ENCODE data around the gene DUSP22.

DNA sequence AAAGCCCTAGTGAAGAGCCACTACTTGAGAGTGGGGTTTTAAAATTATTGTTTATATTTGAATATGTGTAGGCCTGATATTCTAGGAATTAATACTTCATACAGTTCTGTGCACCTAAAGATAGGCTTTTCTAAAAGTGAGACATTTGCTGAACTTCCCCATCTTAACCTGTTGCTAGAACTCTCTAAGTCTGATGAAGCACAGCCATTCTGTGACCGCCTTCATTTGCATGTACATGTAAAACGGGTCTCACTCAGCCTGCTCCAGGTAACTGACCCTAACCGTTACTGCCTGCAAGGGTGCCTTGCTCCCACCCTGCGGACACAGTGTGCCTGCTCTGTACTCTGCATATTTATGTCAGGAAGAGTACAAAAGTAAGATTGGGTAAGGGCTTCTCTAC, 54.9 kb downstream of the DUSP22 start:
- no peak for TF ChIP-seq EZH2 (IDR thresholded peaks at IDR 0.05; ENCODE audit: insufficient read depth, low read length)
- TF ChIP-seq, protein P1, sequence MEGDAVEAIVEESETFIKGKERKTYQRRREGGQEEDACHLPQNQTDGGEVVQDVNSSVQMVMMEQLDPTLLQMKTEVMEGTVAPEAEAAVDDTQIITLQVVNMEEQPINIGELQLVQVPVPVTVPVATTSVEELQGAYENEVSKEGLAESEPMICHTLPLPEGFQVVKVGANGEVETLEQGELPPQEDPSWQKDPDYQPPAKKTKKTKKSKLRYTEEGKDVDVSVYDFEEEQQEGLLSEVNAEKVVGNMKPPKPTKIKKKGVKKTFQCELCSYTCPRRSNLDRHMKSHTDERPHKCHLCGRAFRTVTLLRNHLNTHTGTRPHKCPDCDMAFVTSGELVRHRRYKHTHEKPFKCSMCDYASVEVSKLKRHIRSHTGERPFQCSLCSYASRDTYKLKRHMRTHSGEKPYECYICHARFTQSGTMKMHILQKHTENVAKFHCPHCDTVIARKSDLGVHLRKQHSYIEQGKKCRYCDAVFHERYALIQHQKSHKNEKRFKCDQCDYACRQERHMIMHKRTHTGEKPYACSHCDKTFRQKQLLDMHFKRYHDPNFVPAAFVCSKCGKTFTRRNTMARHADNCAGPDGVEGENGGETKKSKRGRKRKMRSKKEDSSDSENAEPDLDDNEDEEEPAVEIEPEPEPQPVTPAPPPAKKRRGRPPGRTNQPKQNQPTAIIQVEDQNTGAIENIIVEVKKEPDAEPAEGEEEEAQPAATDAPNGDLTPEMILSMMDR (IDR thresholded peaks at IDR 0.05; ENCODE audit: insufficient read depth, low read depth, low read length) = no peak
